Sigmoid colon (tissue), 7 donors: ENCODE results near the gene FAM184B. TPM values are rescaled to one million over a fixed set of nuclear protein-coding genes. Genes with fewer than 3 reads are reported as not detected.

Source experiments
- DNase-seq: peaks from one replicate; pipeline ENCODE4 v3.0.0-alpha.2; 2019
- H3K27ac ChIP-seq, 4 donors: fragments of 200-600 bp; sonication (generic); one replicate each; pipeline ENCODE4 v1.5.1; 2016 to 2019; ENCODE audit warnings: mild to moderate bottlenecking in 1 of 4
- H3K27me3 ChIP-seq, 3 donors: fragments of 200-600 bp; sonication (generic); one replicate each; pipeline ENCODE4 v1.5.1; 2019; ENCODE audit warnings: mild to moderate bottlenecking in 1 of 3
- H3K36me3 ChIP-seq, 4 donors: fragments of 200-600 bp; sonication (generic); one replicate each; pipeline ENCODE4 v1.5.1; 2016 to 2019
- H3K4me1 ChIP-seq, 4 donors: fragments of 200-600 bp; sonication (generic); one replicate each; pipeline ENCODE4 v1.5.1; 2017 to 2019
- H3K4me3 ChIP-seq, 4 donors: fragments of 200-600 bp; sonication (generic); one replicate each; pipeline ENCODE4 v1.5.1; 2017 to 2019; ENCODE audit warnings: mild to moderate bottlenecking in 2 of 4, moderate library complexity in 1 of 4
- H3K9me3 ChIP-seq, 4 donors: fragments of 200-600 bp in 3 of 4; sonication (generic) in 3 of 4; one replicate each; pipeline versions ENCODE4 v1.5.1 to v1.6.1; 2013 to 2019
- EP300 ChIP-seq, 4 donors: sonication (generic); formaldehyde crosslinking; IDR thresholded peaks; one replicate each; pipeline ENCODE4 v1.6.1; 2017; ENCODE audit warnings: antibody characterized with exemption in 4 of 4
- POLR2A ChIP-seq, 2 donors: fragments of 450-650 bp; IDR thresholded peaks; one replicate each; pipeline ENCODE4 v1.6.1; 2016; ENCODE audit warnings: antibody characterized with exemption in 2 of 2, mild to moderate bottlenecking in 2 of 2, moderate library complexity in 2 of 2
- POLR2AphosphoS5 ChIP-seq, 4 donors: sonication (generic); formaldehyde crosslinking; IDR thresholded peaks; one replicate each; pipeline ENCODE4 v1.6.1; 2017; ENCODE audit warnings: antibody characterized with exemption in 4 of 4
- WGBS, 2 donors: extraction: QIAGEN DNeasy Blood & Tissue Kit; methylation state at CpG; one replicate each; pipeline ENCODE4 v1.1.7; 2013; 5-methylcytosine and 5-hydroxymethylcytosine counted together
- intact Hi-C: fragments of 100-400 bp; cut with DNase I; formaldehyde crosslinking; loops from one replicate; pipeline ENCODE4 v1.15.1; 2023
- polyA plus RNA-seq, 3 donors: library from polyadenylated mRNA; stranded (reverse); fragments of 200-250 nt; gene quantifications; one replicate each; pipeline ENCODE4 v1.2.3, GENCODE V29; 2013
- total RNA-seq, 4 donors: library from RNA; depleted of rRNA; stranded (reverse); fragments of >200 nt; gene quantifications; one replicate each; pipeline ENCODE4 v1.1.0, GENCODE V29; 2016
- TF ChIP-seq, protein P1 (sequence below), 4 experiments: fragments of 450-650 bp in 3 of 4; fragments of 200-600 bp in 1 of 4; IDR thresholded peaks; one replicate each; pipeline ENCODE4 v1.5.1; 2016 to 2019; ENCODE audit warnings: antibody characterized with exemption in 4 of 4, mild to moderate bottlenecking in 3 of 4, moderate library complexity in 2 of 4
- donor health status: healthy with polysubstance abuse.
- donor health status: Bipolar disorder and iron deficiency.
- donor health status: healthy.

Gene FAM184B
- total and polyA plus RNA-seq, 7 donors: under 0.01 to 0.23 (median 0.23) TPM; not detected in 4

DNA sequence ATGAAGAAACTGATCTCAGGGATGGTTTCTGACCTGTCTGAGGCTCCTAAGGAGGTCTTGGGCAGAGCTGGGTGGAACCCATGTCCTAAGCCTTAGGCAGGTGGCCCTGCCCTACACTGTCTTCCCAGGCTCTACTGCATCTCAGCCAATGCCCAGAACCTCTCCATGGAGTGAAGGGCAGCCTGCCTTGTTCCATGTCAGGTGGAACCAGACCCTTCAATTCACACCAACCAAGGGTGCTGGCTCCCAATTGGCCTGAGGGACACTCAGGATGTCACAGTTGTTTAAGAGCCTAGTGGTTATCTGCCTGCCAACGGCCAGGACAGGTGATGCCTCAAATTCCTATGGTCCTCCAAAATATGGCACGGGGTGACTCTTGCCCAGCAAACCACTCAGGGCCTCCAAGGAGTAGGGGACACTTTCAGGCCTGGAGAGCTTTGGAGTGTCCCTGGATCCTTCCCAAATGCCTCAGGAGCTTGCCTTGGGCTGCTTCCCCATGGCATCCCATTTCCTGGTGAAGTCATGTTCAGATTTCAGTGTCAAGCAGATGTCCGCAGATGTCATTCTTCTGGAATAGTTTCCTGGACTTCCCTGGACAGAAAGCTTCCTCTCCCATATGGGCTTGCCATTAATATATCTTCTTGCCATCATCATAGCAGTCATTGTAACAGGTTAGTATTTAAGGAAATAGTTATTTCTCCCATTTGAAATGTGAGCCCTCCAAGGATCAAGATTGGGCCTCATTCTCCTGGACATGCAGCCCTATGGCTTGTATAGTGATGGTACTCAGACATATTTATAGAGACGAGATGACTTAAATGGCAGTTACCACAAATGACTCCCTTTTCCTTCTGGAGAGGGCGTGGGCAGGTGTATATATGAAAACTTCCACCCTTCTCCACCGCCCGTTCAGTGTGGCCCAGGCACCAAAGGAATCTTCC is 99.9 kb downstream of the FAM184B start:
- no peak for TF ChIP-seq EP300 (IDR thresholded peaks at IDR 0.05)
- TF ChIP-seq, protein P1, sequence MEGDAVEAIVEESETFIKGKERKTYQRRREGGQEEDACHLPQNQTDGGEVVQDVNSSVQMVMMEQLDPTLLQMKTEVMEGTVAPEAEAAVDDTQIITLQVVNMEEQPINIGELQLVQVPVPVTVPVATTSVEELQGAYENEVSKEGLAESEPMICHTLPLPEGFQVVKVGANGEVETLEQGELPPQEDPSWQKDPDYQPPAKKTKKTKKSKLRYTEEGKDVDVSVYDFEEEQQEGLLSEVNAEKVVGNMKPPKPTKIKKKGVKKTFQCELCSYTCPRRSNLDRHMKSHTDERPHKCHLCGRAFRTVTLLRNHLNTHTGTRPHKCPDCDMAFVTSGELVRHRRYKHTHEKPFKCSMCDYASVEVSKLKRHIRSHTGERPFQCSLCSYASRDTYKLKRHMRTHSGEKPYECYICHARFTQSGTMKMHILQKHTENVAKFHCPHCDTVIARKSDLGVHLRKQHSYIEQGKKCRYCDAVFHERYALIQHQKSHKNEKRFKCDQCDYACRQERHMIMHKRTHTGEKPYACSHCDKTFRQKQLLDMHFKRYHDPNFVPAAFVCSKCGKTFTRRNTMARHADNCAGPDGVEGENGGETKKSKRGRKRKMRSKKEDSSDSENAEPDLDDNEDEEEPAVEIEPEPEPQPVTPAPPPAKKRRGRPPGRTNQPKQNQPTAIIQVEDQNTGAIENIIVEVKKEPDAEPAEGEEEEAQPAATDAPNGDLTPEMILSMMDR (IDR thresholded peaks at IDR 0.05): no peak
- no peak for TF ChIP-seq POLR2A (IDR thresholded peaks at IDR 0.05)
- TF ChIP-seq POLR2AphosphoS5 (IDR thresholded peaks at IDR 0.05): no peak

DNA sequence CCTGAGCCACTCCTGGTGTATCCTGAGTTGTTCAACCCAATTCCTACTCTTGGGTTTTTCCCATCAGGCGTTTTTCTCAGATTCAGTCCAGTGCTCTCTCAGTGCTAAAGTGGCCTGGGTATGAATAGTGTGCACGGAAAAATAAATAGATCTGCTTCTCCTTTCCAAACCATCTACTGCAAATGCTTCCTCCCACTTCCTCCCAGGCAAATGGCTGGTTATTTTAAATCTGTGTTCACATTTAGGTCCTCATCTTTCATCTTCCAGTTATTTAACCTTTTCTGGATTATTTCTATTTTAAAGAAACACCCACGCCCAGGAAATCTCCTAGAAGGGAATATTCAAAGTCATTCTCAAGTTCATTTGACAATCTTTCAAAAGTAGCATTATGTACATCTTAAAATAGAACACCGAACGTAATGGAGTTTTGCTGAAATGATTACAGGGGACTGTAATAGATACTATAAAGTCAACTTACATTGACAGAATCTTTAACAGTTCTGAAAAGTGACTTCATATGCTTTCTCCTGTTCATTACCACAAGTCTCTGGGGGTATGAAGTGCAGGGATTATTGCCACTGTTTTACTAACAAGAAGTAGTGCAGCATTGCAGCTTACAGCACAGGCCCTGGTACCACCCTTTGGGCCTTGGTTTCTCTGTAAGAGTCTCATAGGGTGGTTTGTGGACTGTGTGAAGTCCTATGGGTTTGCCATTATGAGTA is 100.7 kb downstream of the FAM184B start:
- TF ChIP-seq, protein P1 (IDR thresholded peaks at IDR 0.05): no peak
- no peaks in the 10 kb centered on the region for H3K4me1 ChIP-seq
- H3K4me3 ChIP-seq: no peak overlapping the region
- H3K36me3 ChIP-seq: no peaks in the 10 kb centered on the region
- WGBS, 2 donors: 64 to 65% methylated on average over 5 of the region's 5 CpGs
- no peaks in the 10 kb centered on the region for H3K9me3 ChIP-seq
- no peak overlapping the region for H3K27ac ChIP-seq
- no peaks in the 10 kb centered on the region for H3K27me3 ChIP-seq
- intact Hi-C loops: no loop called here
- no peak for DNase-seq

More for the DNA sequence above, 99.9 kb downstream of the FAM184B start:
- no peak for DNase-seq
- Histone ChIP-seq H3K9me3 (no peaks in the 10 kb centered on the region), H3K27me3 (no peaks in the 10 kb centered on the region), H3K27ac (no peak overlapping the region), H3K4me1 (no peaks in the 10 kb centered on the region), H3K4me3 (no peak overlapping the region), H3K36me3 (no peaks in the 10 kb centered on the region)
- intact Hi-C loops: no loop called here
- 65 to 84% methylated on average over 7 of the region's 7 CpGs for WGBS, 2 donors

DNA sequence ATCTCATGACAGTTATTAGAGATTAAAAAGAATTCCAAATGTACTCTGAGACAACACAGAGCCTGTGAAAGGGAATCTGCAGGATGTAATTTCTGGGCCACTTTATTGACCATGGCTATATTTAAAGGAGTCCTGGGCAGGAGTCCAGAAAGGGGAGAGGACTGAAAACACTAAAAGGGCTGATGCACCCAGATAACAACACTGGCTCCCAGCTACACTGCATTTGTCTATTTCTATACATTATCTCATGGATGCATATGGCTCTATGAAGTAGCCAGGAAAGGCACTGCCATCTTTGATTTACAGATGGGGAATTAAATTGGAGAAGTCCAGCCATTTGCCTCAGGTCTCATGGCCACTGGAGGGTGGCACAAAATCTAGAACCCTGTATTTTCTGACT is 111.0 kb downstream of the FAM184B start:
- Histone ChIP-seq H3K36me3 (no peaks in the 10 kb centered on the region), H3K27ac (no peak overlapping the region), H3K4me3 (no peak overlapping the region), H3K9me3 (peaks cover 0 to 1% (median 0%) of the 10 kb centered on the region in 4 donors), H3K27me3 (no peaks in the 10 kb centered on the region), H3K4me1 (no peaks in the 10 kb centered on the region)
- TF ChIP-seq, protein P1 (IDR thresholded peaks at IDR 0.05): no peak
- TF ChIP-seq POLR2AphosphoS5 (IDR thresholded peaks at IDR 0.05) (no peak), EP300 (IDR thresholded peaks at IDR 0.05) (no peak), POLR2A (IDR thresholded peaks at IDR 0.05) (no peak)
- no peak for DNase-seq
- intact Hi-C loops: no loop called here

DNA sequence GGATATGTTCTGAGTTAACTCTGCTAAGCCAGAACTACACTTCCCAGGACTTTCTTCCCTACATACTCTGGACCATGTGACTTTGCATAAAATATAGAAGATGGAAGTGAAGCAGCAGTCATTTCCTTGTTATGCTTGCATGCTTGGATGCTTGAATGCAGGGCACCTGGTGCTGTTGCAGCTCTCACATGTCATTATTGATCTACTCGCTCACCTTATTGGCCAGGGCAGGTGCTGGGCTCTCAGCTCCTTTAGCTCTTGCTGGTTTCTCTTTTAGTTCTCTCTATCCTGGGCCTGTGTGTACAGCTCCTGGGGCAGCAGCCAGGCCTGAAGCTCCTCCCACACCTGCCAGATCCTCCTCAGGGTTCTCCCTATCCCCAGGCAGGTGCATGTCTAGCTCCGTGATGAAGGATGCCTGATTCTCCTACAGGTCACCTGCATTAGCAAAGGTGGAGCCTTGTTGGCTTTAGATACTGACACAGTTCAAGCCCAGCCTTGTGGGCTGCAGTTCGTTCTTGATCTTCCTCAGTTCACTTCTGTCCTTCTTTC is 113.7 kb downstream of the FAM184B start:
- Histone ChIP-seq H3K4me3 (no peak overlapping the region), H3K9me3 (peaks cover 0 to 1% (median 0%) of the 10 kb centered on the region in 4 donors), H3K36me3 (no peaks in the 10 kb centered on the region), H3K4me1 (no peaks in the 10 kb centered on the region), H3K27ac (no peak overlapping the region), H3K27me3 (no peaks in the 10 kb centered on the region)
- no peak for DNase-seq
- TF ChIP-seq, protein P1 (IDR thresholded peaks at IDR 0.05): no peak
- no peak for TF ChIP-seq POLR2A (IDR thresholded peaks at IDR 0.05)
- no peak for TF ChIP-seq EP300 (IDR thresholded peaks at IDR 0.05)
- no peak for TF ChIP-seq POLR2AphosphoS5 (IDR thresholded peaks at IDR 0.05)
- WGBS, 2 donors: 66 to 77% methylated on average over 3 of the region's 3 CpGs
- intact Hi-C loops: no loop called here
